ENCODE data around the gene TSLP. TPM values are rescaled to one million over a fixed set of nuclear protein-coding genes. Genes with fewer than 3 reads are reported as not detected.
A peak's percentile ranks its signal among the peaks of the same experiment; 100 is the strongest.

The TSLP gene
- total RNA-seq, 1 donor, result 0.43 TPM

GRCh38 chr5:111072949-111073682 lies 1.6 kb downstream of the TSLP start:
- DNase-seq (ENCODE audit: low read depth), result peak; percentile 34
- no peak for TF ChIP-seq CTCF (IDR thresholded peaks at IDR 0.05; ENCODE audit: insufficient read depth, low read depth, low read length)
- H3K4me3 ChIP-seq (ENCODE audit: low read depth, low read length), result peak overlapping the region; percentile 70

- DNase-seq (ENCODE audit: low read depth), result no peak
- H3K4me3 ChIP-seq (ENCODE audit: low read depth, low read length), result peak overlapping the region; percentile 70
- no peak for TF ChIP-seq CTCF (IDR thresholded peaks at IDR 0.05; ENCODE audit: insufficient read depth, low read depth, low read length)
Observed at GRCh38 chr5:111074244-111074643, 2.7 kb downstream of the TSLP start.

- no peak for TF ChIP-seq CTCF (IDR thresholded peaks at IDR 0.05; ENCODE audit: insufficient read depth, low read depth, low read length)
- DNase-seq (ENCODE audit: low read depth), result peak; percentile 70
- no peak overlapping the region for H3K4me3 ChIP-seq (ENCODE audit: low read depth, low read length)
Observed at GRCh38 chr5:111075520-111075919, 4.0 kb downstream of the TSLP start.

GRCh38 chr5:111076091-111076490 lies 4.6 kb downstream of the TSLP start:
- H3K4me3 ChIP-seq (ENCODE audit: low read depth, low read length), result no peak overlapping the region
- DNase-seq (ENCODE audit: low read depth), result peak; percentile 33
- TF ChIP-seq CTCF (IDR thresholded peaks at IDR 0.05; ENCODE audit: insufficient read depth, low read depth, low read length), result no peak

DNA sequence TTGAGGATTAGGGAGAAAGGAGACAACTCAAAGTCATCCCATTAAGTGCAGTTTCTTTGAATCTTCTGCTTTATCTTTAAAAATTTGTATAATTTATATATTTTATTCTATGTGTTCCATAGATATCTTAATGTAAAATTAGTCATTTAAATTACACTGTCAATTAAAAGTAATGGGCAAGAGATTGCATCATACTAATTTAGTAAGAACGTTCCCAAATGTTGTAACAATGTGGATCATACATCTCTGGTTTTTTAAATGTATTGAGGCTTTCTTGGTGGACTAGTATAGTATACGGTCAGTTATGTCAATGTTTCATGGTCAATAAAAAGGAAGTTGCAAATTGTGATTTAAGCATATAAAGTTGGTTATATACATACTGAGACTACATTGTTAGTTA lies 6.2 kb downstream of the TSLP start:
- no peak for DNase-seq (ENCODE audit: low read depth)
- H3K4me3 ChIP-seq (ENCODE audit: low read depth, low read length), result no peak overlapping the region
- TF ChIP-seq CTCF (IDR thresholded peaks at IDR 0.05; ENCODE audit: insufficient read depth, low read depth, low read length), result no peak

DNA sequence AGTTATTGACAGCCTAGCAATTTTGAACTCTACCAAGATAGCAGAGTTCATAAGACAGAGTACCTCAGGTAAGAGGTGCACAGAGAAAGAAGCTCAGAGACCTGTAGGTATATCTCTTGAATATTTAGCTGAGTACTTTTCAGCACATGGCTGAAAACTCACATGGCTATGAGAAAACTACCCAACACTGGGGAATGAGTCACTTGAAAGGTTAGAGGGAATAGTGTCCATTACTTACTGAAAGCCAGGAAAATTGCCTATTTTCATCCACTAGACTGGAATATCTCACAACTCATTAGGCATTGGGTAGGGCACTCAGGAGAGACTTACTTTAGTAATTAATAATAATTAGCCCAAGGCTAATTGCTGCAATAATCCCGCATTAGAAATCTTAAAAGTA lies 8.3 kb downstream of the TSLP start:
- no peak overlapping the region for H3K4me3 ChIP-seq (ENCODE audit: low read depth, low read length)
- TF ChIP-seq CTCF (IDR thresholded peaks at IDR 0.05; ENCODE audit: insufficient read depth, low read depth, low read length), result no peak
- DNase-seq (ENCODE audit: low read depth), result no peak

GRCh38 chr5:111083323-111083722 lies 11.8 kb downstream of the TSLP start:
- TF ChIP-seq CTCF (IDR thresholded peaks at IDR 0.05; ENCODE audit: insufficient read depth, low read depth, low read length), result no peak
- H3K4me3 ChIP-seq (ENCODE audit: low read depth, low read length), result no peak overlapping the region
- DNase-seq (ENCODE audit: low read depth), result no peak
